Measurements from ENCODE around the gene TMEM52. TPM values are rescaled to one million over a fixed set of nuclear protein-coding genes. Genes with fewer than 3 reads are reported as not detected.

Gene TMEM52
- total RNA-seq, 1 donor from 2014 or later, result 1.4 TPM

GRCh38 chr1:1895456-1896336 lies 23.4 kb downstream of the TMEM52 start:
- DNase-seq (ENCODE audit: low read depth), result no peak
- Histone ChIP-seq H3K9me3 (ENCODE audit: insufficient read depth, low read depth, low read length) (no peaks in the 10 kb centered on the region), H3K4me1 (ENCODE audit: insufficient read depth, low read length) (peaks cover 10% of the 10 kb centered on the region), H3K36me3 (ENCODE audit: insufficient read depth, low read length) (no peaks in the 10 kb centered on the region), H3K27me3 (ENCODE audit: insufficient read depth, low read length) (no peaks in the 10 kb centered on the region), H3K79me2 (ENCODE audit: insufficient read depth, low read length) (peaks cover 14% of the 10 kb centered on the region), H3K4me2 (ENCODE audit: low read length) (no peak overlapping the region), H4K20me1 (ENCODE audit: insufficient read depth, low read length) (peaks cover 6% of the 10 kb centered on the region), H3K4me3 (ENCODE audit: insufficient read depth, low read depth, low read length) (no peak overlapping the region), H2AFZ (ENCODE audit: low read depth, low read length) (no peak overlapping the region), H3K27ac (ENCODE audit: low read depth, low read length) (no peak overlapping the region), H3K9ac (ENCODE audit: low read length) (no peak overlapping the region)
- no peak for FAIRE-seq
- Mint-ChIP-seq H3K4me1 (ENCODE audit: low read depth, unreplicated experiment) (peaks cover 16% of the 10 kb centered on the region), H3K4me3 (ENCODE audit: unreplicated experiment) (no peak overlapping the region), H3K9me3 (ENCODE audit: unreplicated experiment) (no peaks in the 10 kb centered on the region), H3K27me3 (ENCODE audit: low read depth, unreplicated experiment) (peaks cover 3% of the 10 kb centered on the region), H3K27ac (ENCODE audit: unreplicated experiment) (no peak overlapping the region), H3K36me3 (ENCODE audit: low read depth, unreplicated experiment) (peaks cover 2% of the 10 kb centered on the region)
- no peak for TF ChIP-seq CTCF (IDR thresholded peaks at IDR 0.05; ENCODE audit: insufficient read depth, low read depth, low read length)
- TF ChIP-seq EZH2 (IDR thresholded peaks at IDR 0.05; ENCODE audit: insufficient read depth, low read length), result no peak

GRCh38 chr1:1895060-1895418 lies 24.0 kb downstream of the TMEM52 start:
- Histone ChIP-seq H3K4me2 (ENCODE audit: low read length) (peak overlapping the region; percentile 15), H2AFZ (ENCODE audit: low read depth, low read length) (no peak overlapping the region), H3K36me3 (ENCODE audit: insufficient read depth, low read length) (no peaks in the 10 kb centered on the region), H4K20me1 (ENCODE audit: insufficient read depth, low read length) (peaks cover 6% of the 10 kb centered on the region), H3K79me2 (ENCODE audit: insufficient read depth, low read length) (peaks cover 17% of the 10 kb centered on the region), H3K4me1 (ENCODE audit: insufficient read depth, low read length) (peaks cover 10% of the 10 kb centered on the region), H3K27ac (ENCODE audit: low read depth, low read length) (no peak overlapping the region), H3K27me3 (ENCODE audit: insufficient read depth, low read length) (no peaks in the 10 kb centered on the region), H3K4me3 (ENCODE audit: insufficient read depth, low read depth, low read length) (no peak overlapping the region), H3K9me3 (ENCODE audit: insufficient read depth, low read depth, low read length) (no peaks in the 10 kb centered on the region), H3K9ac (ENCODE audit: low read length) (no peak overlapping the region)
- peaks cover 16% of the 10 kb centered on the region for H3K4me1 Mint-ChIP-seq (ENCODE audit: low read depth, unreplicated experiment)
- peaks cover 2% of the 10 kb centered on the region for H3K36me3 Mint-ChIP-seq (ENCODE audit: low read depth, unreplicated experiment)
- no peak for FAIRE-seq
- no peak overlapping the region for H3K27ac Mint-ChIP-seq (ENCODE audit: unreplicated experiment)
- no peak for TF ChIP-seq CTCF (IDR thresholded peaks at IDR 0.05; ENCODE audit: insufficient read depth, low read depth, low read length)
- no peak for TF ChIP-seq EZH2 (IDR thresholded peaks at IDR 0.05; ENCODE audit: insufficient read depth, low read length)
- peaks cover 3% of the 10 kb centered on the region for H3K27me3 Mint-ChIP-seq (ENCODE audit: low read depth, unreplicated experiment)
- no peak for DNase-seq (ENCODE audit: low read depth)
- H3K4me3 Mint-ChIP-seq (ENCODE audit: unreplicated experiment), result no peak overlapping the region
- no peaks in the 10 kb centered on the region for H3K9me3 Mint-ChIP-seq (ENCODE audit: unreplicated experiment)
